Cardiac muscle cell (in vitro differentiated cells and primary cell): ENCODE results near the gene CKAP5. TPM values are rescaled to one million over a fixed set of nuclear protein-coding genes. Genes with fewer than 3 reads are reported as not detected.
"Not testable (repeated sequence)": the region's sequence is repeated elsewhere in the genome, so short reads cannot be mapped to it uniquely, and the experiment has no call there.

Experiments
- DNase-seq, 2 donors: peaks; one replicate each; pipeline versions ENCODE4 v3.0.0 to v3.0.0-alpha.2; 2010 to 2017; ENCODE audit warnings: low read depth in 1 of 2, low spot score in 1 of 2
- H3K27ac ChIP-seq: fragments of 200-600 bp; sonication (generic); 2 replicates; pipeline ENCODE4 v1.5.1; 2016
- H3K27me3 ChIP-seq: fragments of 200-600 bp; sonication (generic); 2 replicates; pipeline ENCODE4 v1.6.0; 2016; ENCODE audit warnings: control low read depth
- H3K36me3 ChIP-seq: fragments of 200-600 bp; sonication (generic); 2 replicates; pipeline ENCODE4 v1.5.1; 2016; ENCODE audit warnings: control low read depth
- H3K4me1 ChIP-seq: fragments of 200-600 bp; sonication (generic); 2 replicates; pipeline ENCODE4 v1.8.1; 2017; ENCODE audit warnings: low read depth, mild to moderate bottlenecking, mixed run types
- H3K4me3 ChIP-seq: fragments of 200-600 bp; sonication (generic); 2 replicates; pipeline ENCODE4 v1.5.1; 2016; ENCODE audit warnings: mild to moderate bottlenecking
- H3K9me3 ChIP-seq: fragments of 200-600 bp; sonication (generic); 2 replicates; pipeline ENCODE4 v1.5.1; 2017; ENCODE audit warnings: low read depth, mild to moderate bottlenecking, control low read depth
- CTCF ChIP-seq: IDR thresholded peaks from 2 replicates; pipeline ENCODE4 v1.5.1; 2012; ENCODE audit warnings: low read depth, mild to moderate bottlenecking, low read length
- polyA plus RNA-seq: library from polyadenylated mRNA; unstranded; fragments of >200 nt; fragmentation: Nextera tagmentation; extraction: Ambion mirVana; gene quantifications from 2 replicates; pipeline ENCODE4 v1.2.1, GENCODE V29; 2016
- total RNA-seq: library from RNA; depleted of rRNA; stranded (reverse); fragments of >200 nt; gene quantifications from 2 replicates; pipeline ENCODE4 v1.2.3, GENCODE V29; 2016

CKAP5 gene
- total and polyA plus RNA-seq, 2 experiments from 2014 or later = 38.1 to 122 TPM

GRCh38 chr11:46801694-46802470 is 44.2 kb downstream of the CKAP5 start:
- no peak for DNase-seq
- H3K4me1 ChIP-seq = no peaks in the 10 kb centered on the region
- H3K36me3 ChIP-seq = peaks cover 50% of the 10 kb centered on the region
- no peaks in the 10 kb centered on the region for H3K9me3 ChIP-seq
- no peaks in the 10 kb centered on the region for H3K27me3 ChIP-seq
- H3K27ac ChIP-seq = peak overlapping the region; percentile 76
- no peak overlapping the region for H3K4me3 ChIP-seq
- no peak for TF ChIP-seq CTCF

- Histone ChIP-seq H3K9me3 (no peaks in the 10 kb centered on the region), H3K4me3 (no peak overlapping the region), H3K27me3 (no peaks in the 10 kb centered on the region), H3K27ac (no peak overlapping the region), H3K36me3 (peaks cover 55% of the 10 kb centered on the region), H3K4me1 (peaks cover 3% of the 10 kb centered on the region)
- TF ChIP-seq CTCF = no peak
- no peak for DNase-seq
These were observed 45.9 kb downstream of the CKAP5 start for GRCh38 chr11:46800177-46800576.

DNA sequence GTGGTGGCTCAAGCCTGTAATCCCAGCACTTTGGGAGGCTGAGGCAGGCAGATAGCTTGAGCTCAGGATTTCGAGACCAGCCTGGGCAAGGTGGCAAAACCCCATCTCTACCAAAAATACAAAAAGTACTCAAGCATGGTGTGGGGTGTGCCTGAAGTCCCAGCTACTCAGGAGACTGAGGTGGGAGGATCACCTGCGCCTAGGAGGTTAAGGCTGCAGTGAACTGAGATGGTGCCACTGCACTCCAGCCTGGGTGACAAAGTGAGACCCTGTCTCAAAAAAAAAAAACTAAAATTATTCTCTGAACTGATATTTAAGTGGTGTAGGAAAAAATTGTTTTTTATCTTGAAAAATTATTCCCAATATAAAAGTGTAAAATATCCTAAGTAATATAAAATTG is 46.4 kb downstream of the CKAP5 start:
- H3K27me3 ChIP-seq, H3K9me3 ChIP-seq, H3K4me1 ChIP-seq, H3K27ac ChIP-seq, H3K4me3 ChIP-seq, DNase-seq: not testable (repeated sequence)
- H3K36me3 ChIP-seq = peaks cover 59% of the 10 kb centered on the region

DNA sequence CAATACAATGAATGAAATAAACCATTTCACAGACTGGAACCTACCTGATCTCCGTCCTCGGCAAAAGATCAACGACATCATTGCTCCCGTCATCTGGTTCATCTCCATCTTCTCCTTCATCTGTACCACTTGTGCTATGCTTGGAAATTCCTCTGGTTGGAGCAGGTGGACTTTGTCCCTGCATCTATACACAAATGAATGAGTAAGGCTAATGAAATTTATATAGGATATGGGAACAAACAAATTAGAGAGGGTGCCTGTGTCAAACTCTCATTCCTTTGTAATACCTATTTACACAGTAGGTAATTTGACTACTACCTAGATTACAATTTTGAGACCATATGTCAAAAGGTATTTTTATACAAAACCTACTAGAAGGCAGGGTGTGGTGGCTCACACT is 67.7 kb downstream of the CKAP5 start:
- H3K36me3 ChIP-seq = peaks cover 69% of the 10 kb centered on the region

GRCh38 chr11:46776878-46777277 is 69.2 kb downstream of the CKAP5 start:
- Histone ChIP-seq H3K27ac (no peak overlapping the region), H3K4me3 (no peak overlapping the region), H3K27me3 (no peaks in the 10 kb centered on the region), H3K9me3 (no peaks in the 10 kb centered on the region), H3K4me1 (no peaks in the 10 kb centered on the region), H3K36me3 (peaks cover 58% of the 10 kb centered on the region)
- DNase-seq = no peak
- TF ChIP-seq CTCF = no peak

More for the DNA sequence above, 67.7 kb downstream of the CKAP5 start:
- H3K27me3 ChIP-seq = no peaks in the 10 kb centered on the region
- no peak for DNase-seq
- no peak overlapping the region for H3K27ac ChIP-seq
- H3K4me3 ChIP-seq = no peak overlapping the region
- no peak for TF ChIP-seq CTCF
- H3K9me3 ChIP-seq = no peaks in the 10 kb centered on the region
- H3K4me1 ChIP-seq = no peaks in the 10 kb centered on the region

GRCh38 chr11:46769636-46770221 is 76.4 kb downstream of the CKAP5 start:
- no peak for DNase-seq

More at GRCh38 chr11:46769636-46770221, 76.4 kb downstream of the CKAP5 start:
- H3K27me3 ChIP-seq = no peaks in the 10 kb centered on the region
- H3K4me3 ChIP-seq = no peak overlapping the region
- H3K27ac ChIP-seq = no peak overlapping the region
- peaks cover 67% of the 10 kb centered on the region for H3K36me3 ChIP-seq
- no peaks in the 10 kb centered on the region for H3K4me1 ChIP-seq
- no peaks in the 10 kb centered on the region for H3K9me3 ChIP-seq
- TF ChIP-seq CTCF = no peak
